Lower lobe of right lung (tissue), 2 donors: Measurements from ENCODE around the gene IPCEF1. TPM values are rescaled to one million over a fixed set of nuclear protein-coding genes. Genes with fewer than 3 reads are reported as not detected.
"Not testable (repeated sequence)": the region's sequence is repeated elsewhere in the genome, so short reads cannot be mapped to it uniquely, and the experiment has no call there.

Experiments used
- ATAC-seq, 2 donors: fragments of 200-7000 bp; cut with Tn5 transposase; one replicate each; pipeline ENCODE4 v1.9.1; 2020 to 2022; ENCODE audit warnings: mild to moderate bottlenecking in 2 of 2, moderate library complexity in 2 of 2
- DNase-seq: peaks from one replicate; pipeline ENCODE4 v3.0.0-alpha.2; 2020
- H3K27ac ChIP-seq: fragments of 200-600 bp; one replicate; pipeline ENCODE4 v1.8.0; 2022
- H3K27me3 ChIP-seq: fragments of 200-600 bp; one replicate; pipeline ENCODE4 v1.8.0; 2022; ENCODE audit warnings: low read depth
- H3K36me3 ChIP-seq: fragments of 200-600 bp; one replicate; pipeline ENCODE4 v1.8.0; 2022; ENCODE audit warnings: mild to moderate bottlenecking
- H3K4me1 ChIP-seq: fragments of 200-600 bp; one replicate; pipeline ENCODE4 v1.8.0; 2022
- H3K4me3 ChIP-seq: fragments of 200-600 bp; one replicate; pipeline ENCODE4 v1.8.0; 2022; ENCODE audit warnings: mild to moderate bottlenecking
- H3K9me3 ChIP-seq: fragments of 200-600 bp; one replicate; pipeline ENCODE4 v1.8.0; 2022
- CTCF ChIP-seq: fragments of 200-600 bp; IDR thresholded peaks from one replicate; pipeline ENCODE4 v1.8.0; 2022; ENCODE audit warnings: antibody characterized with exemption, mild to moderate bottlenecking
- intact Hi-C: fragments of 100-400 bp; cut with DNase I; formaldehyde crosslinking; loops from one replicate; pipeline ENCODE4 v1.11.0; 2022
- total RNA-seq: library from RNA; stranded (reverse); fragmentation: NEBNext Ultra II Directional; extraction: Animal tissue kit (Norgen Biotek cat#: 25700); gene quantifications from one replicate; pipeline ENCODE4 v1.2.1, GENCODE V29; 2021
- donor health status: DM: no; HTN: yes; CAD: no; lungs with severe emphysema.

Gene IPCEF1
- total RNA-seq, 1 donor from 2014 or later: 7.9 TPM

DNA sequence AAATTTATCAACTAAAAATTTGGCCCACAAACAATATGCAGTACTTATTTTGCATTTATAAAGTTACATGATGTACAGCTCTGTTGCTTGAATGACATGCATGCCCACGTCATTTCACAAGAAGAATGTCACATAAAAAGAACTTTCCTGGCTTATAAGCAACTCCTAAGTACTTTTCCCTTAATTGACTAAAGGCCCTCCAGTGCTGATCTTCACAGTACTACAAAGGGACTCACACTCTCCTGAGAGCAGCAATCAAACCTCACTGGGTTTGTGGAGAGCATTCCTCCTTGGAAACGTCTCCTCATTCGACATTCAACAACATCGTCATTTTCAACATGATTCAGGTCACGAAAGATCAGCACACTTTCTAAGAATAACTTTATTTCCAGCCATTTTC, 111.1 kb downstream of the IPCEF1 start:
- H3K4me1 ChIP-seq: peaks cover 11% of the 10 kb centered on the region
- DNase-seq: no peak
- H3K9me3 ChIP-seq: no peaks in the 10 kb centered on the region
- H3K4me3 ChIP-seq: peak overlapping the region; percentile 44
- intact Hi-C loops: no loop called here
- H3K27me3 ChIP-seq: no peaks in the 10 kb centered on the region
- no peak for TF ChIP-seq CTCF
- H3K27ac ChIP-seq: peak overlapping the region; percentile 34
- ATAC-seq: peak; percentile 39 to 45
- H3K36me3 ChIP-seq: no peaks in the 10 kb centered on the region

- Histone ChIP-seq H3K9me3 (no peaks in the 10 kb centered on the region), H3K4me3 (no peak overlapping the region), H3K4me1 (peaks cover 11% of the 10 kb centered on the region), H3K27me3 (no peaks in the 10 kb centered on the region), H3K36me3 (no peaks in the 10 kb centered on the region), H3K27ac (no peak overlapping the region)
- no peak for TF ChIP-seq CTCF
- intact Hi-C loops: no loop called here
- ATAC-seq (peak in 1 of 2 donors; percentile 61), DNase-seq (no peak)
These were observed 112.5 kb downstream of the IPCEF1 start for GRCh38 chr6:154243793-154244750.

DNA sequence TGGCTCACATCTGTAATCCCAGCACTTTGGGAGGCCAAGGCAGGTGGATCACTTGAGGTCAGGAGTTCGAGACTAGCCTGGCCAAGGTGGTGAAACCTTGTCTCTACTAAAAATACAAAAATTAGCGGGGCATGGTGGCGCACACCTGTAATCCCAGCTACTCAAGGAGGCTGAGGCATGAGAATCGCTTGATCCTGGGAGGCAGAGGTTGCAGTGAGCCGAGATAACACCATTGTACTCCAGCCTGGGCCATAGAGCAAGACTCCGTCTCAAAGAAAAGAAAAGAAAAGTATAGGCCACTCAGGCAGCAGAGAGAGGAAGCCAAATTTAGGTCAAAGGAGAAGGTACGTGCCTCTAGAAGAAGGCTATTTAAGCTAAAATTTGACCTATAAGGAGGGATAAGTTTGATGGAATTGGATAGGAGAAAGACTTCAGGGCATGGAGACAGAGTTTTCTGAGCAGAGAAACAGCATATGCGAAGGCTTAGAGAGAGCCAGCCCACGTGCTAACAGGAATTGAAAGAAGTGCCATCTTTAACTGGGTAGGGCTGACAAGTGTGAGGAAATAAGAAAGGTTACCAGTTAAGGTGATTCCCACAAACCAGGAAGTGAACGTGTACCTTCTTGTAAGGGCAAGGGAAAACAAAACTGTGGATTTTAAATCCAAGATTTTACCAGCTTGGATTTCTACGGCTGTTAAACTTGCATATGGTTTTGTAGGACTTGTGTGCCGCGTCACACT, 113.8 kb downstream of the IPCEF1 start:
- no peaks in the 10 kb centered on the region for H3K9me3 ChIP-seq
- H3K4me1 ChIP-seq: peaks cover 11% of the 10 kb centered on the region
- no peaks in the 10 kb centered on the region for H3K36me3 ChIP-seq
- no peaks in the 10 kb centered on the region for H3K27me3 ChIP-seq
- intact Hi-C loops: no loop called here
- no peak for TF ChIP-seq CTCF
- ATAC-seq (no peak), DNase-seq (no peak)
- H3K27ac ChIP-seq: no peak overlapping the region
- H3K4me3 ChIP-seq: no peak overlapping the region

DNA sequence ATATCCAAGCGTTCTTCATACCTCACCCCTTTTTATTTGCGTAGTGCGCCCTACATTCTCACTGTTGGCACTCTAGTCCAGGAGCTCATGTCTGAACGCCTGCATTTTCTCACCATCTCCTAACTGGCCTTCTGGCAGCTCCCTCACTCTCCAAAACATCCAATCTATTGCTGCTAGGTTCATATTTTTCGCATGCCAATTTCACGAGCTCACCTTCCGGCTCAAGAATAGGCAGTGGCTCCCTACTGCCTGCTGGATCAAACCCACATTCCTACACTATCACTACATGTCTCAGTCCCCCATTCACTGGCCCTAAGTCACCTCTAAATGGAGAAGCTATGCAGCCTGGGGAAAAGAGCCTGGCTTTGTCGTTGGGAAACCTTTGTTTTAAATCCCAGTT, 115.0 kb downstream of the IPCEF1 start:
- H3K4me3 ChIP-seq: no peak overlapping the region
- intact Hi-C loops: no loop called here
- H3K36me3 ChIP-seq: no peaks in the 10 kb centered on the region
- no peak overlapping the region for H3K27ac ChIP-seq
- TF ChIP-seq CTCF: no peak
- no peaks in the 10 kb centered on the region for H3K27me3 ChIP-seq
- H3K9me3 ChIP-seq: no peaks in the 10 kb centered on the region
- ATAC-seq (no peak), DNase-seq (no peak)
- H3K4me1 ChIP-seq: peaks cover 11% of the 10 kb centered on the region

DNA sequence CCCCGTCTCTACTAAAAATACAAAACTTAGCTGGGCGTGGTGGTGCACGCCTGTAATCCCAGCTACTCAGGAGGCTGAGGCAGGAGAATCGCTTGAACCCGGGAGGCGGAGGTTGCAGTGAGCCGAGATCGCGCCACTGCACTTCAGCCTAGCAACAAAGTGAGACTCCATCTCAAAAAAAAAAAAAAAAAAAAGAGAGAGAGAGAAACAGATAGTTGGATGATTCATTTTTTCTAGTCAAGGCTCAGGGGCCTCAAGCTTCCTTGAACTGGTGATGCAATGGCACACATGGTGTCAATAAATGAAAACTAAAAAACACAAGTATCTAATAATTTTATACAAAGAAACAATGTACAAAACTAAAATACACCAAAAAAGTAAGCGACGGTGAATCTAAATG, 115.5 kb downstream of the IPCEF1 start:
- H3K27ac ChIP-seq, H3K27me3 ChIP-seq, intact Hi-C loops, H3K9me3 ChIP-seq, ATAC-seq, H3K4me3 ChIP-seq, DNase-seq, H3K36me3 ChIP-seq: not testable (repeated sequence)
- peaks cover 11% of the 10 kb centered on the region for H3K4me1 ChIP-seq

DNA sequence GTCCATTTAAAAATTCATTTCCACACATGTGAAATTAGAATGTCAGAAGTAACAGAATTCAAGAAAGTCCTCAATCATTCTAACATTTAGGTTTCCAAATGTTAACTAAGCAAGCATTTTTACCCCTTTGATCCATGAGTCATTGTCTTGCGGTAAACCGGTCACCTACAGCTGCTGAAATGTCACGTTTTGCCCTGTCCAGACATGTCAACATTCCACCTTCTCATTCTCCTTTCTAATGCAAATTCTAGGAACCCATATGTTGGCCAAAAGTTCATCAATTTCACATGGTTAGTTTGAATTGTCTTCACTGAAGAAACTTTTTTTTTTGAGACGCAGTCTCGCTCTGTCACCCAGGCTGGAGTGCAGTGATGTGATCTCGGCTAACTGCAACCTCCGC, 117.2 kb downstream of the IPCEF1 start:
- Histone ChIP-seq H3K4me3 (no peak overlapping the region), H3K9me3 (no peaks in the 10 kb centered on the region), H3K36me3 (no peaks in the 10 kb centered on the region), H3K4me1 (peaks cover 2% of the 10 kb centered on the region), H3K27me3 (no peaks in the 10 kb centered on the region), H3K27ac (no peak overlapping the region)
- ATAC-seq (no peak), DNase-seq (no peak)
- no peak for TF ChIP-seq CTCF
- intact Hi-C loops: no loop called here
